Activated gamma-delta T cell treated with Interleukin-2 at 50 U/mL for 16 hours (primary cell): ENCODE measurements around the gene PDE3A.

Experiments used
- DNase-seq: peaks from one replicate; pipeline ENCODE4 v3.0.0-alpha.2; 2020

PDE3A gene

DNA sequence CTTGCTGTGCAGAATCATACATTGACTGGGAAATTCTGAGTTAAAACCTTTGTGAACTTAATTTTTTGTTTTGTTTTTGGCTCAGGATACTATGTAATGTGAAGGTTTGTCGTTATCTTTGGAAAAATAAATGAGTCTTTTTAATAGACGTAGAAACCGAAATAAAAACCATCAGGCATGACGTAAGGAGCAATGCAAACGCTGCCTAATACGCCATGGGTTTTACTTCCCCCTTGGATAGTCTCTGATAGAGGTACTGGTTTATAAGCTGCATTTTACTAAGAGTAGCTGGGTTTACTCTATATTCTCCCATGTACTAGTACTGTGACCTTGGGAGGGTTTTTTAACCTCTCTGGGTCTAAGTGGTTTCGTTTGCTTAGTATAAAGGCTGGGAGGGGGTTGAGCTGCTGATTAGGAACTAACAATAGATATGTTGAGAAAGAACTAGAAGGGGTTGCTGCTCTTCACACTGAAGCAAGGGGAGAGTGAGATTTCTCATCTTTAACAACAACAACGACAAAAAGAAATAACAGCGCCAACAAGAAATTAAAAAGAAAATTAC is 260.0 kb downstream of the PDE3A start:
- no peak for DNase-seq

DNA sequence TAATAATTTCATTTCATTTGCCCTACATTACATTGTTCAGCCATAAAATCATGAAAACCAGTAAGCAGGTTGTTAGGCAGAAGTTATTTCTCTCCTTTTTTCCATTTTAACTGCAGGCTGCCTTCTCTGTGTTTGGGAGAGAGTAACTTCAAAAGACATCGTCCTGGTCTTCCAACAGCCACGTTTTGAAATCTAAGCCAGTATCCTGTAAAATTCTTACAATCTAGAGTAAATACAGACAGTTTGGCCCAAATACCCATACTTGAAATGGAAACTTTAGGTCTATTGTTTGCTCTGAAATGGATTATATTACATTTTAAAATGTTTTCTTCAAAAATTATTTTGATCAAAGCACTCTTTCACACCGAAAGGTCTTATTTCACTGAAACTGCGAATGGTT is 260.7 kb downstream of the PDE3A start:
- no peak for DNase-seq

DNA sequence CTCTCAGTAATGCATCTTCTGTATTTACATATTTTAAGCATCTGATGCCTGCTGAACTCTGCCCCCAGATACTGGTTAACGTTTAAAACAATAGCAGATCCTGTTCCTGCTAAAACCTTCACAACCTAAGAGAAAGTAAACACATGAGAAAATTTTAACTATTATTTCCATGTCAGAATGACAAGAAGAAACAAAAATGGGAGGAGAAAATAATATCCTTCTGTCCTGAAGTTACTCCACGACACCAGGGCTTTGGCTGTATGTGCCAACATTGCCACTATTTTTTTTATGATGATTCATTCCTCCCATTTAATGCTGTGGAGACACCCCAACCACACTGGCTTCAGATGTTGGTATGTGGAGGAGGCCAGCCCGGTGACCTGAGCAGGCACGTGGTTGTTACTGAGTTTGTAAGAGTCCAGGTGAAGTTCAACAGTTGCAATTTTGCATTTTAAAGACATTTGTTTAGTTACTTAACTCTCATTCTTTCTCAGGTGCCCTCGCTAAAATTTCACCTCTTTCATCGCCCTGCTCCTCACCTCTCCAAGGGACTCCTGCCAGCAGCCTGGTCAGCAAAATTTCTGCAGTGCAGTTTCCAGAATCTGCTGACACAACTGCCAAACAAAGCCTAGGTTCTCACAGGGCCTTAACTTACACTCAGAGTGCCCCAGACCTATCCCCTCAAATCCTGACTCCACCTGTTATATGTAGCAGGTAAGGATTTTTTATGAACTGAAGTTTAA is 261.2 kb downstream of the PDE3A start:
- DNase-seq = no peak

DNA sequence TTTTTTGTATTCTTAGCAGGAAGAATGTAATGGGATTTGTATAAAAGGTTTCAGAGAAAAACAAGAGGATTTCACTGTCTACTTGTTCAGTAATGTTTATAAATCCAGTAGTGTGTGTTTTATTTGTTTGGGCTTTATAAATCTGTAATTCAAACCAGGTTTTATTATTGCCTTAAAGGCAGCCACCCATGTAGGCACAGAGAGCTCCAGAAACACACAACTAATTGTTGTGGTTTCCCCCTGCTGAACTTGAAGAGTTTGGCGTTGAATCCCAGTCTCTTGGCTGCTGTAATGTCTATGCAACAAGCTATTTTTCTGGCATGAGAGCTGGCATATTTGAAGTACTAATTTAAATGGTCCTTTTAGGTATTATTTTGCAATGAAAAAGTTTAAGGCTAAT is 263.4 kb downstream of the PDE3A start:
- DNase-seq = no peak

DNA sequence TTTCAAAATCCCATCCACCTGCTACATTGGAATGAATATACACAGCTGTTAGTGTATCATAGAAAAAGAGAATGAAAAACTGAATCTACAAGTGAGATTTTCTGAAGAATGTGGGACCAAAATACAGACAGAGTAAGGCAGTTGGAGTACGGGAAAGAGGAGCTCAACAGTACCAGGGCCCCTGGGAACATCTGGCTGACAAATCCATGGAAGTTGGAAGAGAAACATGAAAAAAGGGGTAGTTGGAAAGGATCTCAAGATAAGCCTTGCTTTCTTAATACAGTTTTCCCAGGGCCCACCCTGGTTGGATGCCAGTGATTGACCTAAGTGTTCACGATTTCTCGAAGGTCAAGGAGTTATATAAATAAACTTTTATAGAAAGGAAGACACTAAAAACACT is 272.8 kb downstream of the PDE3A start:
- no peak for DNase-seq

DNA sequence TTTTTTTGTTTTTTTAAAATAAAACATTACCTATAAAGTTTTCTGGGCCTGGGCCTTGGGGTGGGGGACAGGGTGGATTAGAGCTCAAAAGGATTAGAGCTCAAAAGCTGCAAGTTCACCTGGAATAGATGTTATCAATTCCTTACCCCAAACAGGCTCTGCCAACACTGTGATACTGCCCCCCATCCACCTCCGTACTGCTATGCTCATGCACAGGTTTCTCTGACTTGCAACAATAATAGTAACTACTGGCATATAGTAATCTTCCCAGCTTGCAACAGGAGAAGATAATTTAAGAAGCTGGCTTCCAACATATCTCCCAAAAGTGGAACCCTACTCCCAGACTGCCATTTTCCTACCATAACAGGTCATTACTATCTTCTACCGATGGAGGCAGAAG is 275.5 kb downstream of the PDE3A start:
- DNase-seq = no peak

DNA sequence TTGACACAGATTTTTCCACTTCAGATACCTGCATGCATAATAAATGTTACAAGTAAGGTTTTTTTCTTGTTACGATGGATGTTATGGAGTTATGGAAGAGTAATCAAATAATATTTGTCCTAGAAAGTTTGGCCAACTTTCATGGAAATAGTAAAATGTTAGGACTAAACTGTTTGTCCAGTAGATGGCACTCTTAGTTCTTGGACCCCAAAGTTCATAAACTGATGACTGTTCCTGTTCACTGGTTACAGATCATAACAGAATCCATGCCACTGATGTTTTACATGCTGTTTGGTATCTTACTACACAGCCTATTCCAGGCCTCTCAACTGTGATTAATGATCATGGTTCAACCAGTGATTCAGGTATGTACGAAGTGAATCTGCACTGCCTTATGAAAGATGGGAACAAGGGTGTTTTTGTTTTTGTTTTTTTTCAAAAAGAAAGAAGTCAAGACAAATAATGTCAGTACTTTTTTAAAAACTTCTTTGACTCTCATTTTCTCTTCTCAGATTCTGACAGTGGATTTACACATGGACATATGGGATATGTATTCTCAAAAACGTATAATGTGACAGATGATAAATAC is 278.0 kb downstream of the PDE3A start:
- DNase-seq = no peak

DNA sequence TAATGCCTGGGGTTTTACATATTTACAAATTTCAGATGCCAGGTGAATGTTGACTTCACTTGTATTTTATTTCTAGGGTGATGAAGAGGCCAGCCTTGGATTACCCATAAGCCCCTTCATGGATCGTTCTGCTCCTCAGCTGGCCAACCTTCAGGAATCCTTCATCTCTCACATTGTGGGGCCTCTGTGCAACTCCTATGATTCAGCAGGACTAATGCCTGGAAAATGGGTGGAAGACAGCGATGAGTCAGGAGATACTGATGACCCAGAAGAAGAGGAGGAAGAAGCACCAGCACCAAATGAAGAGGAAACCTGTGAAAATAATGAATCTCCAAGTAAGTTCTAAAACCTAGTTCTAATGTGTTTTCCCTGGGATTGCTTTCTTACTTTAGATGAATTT is 285.5 kb downstream of the PDE3A start:
- no peak for DNase-seq

DNA sequence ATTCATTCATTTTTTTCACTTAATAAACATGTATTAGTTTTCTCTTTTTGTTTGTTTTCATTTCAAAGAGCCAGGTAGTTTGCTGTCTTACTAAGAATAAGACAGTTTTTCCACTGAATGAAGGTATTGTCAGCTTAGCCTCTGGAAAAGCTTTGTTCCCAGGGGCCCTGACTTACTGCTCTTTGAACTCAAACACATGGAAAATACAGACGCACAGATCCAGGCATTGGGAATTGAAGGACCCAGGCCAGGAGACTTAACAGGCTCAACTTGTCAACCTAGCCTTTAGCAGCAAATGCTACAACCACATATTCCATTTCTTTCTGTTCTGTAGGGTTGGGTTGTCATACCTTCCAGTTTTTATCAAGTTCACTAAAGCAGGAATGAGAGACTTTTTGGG is 288.3 kb downstream of the PDE3A start:
- DNase-seq = no peak

DNA sequence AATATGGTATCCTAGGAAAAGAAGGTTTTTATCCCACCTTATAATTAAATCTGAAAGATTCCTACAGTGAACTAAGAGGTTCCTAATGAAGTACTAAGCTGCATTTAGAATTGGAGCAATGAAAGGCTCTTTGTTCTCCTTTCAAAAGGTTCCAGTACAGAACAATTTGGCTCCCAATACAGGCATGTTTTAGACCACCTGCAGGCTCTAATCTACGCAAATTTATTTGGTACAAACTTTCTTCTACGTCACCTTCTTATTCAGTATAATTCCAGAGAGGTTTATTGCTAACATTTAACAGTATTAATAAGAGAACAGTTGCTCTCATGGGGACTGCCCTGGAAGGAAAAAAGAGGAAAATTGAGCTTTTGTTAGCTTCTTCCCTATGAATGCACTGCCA is 289.2 kb downstream of the PDE3A start:
- DNase-seq = no peak

DNA sequence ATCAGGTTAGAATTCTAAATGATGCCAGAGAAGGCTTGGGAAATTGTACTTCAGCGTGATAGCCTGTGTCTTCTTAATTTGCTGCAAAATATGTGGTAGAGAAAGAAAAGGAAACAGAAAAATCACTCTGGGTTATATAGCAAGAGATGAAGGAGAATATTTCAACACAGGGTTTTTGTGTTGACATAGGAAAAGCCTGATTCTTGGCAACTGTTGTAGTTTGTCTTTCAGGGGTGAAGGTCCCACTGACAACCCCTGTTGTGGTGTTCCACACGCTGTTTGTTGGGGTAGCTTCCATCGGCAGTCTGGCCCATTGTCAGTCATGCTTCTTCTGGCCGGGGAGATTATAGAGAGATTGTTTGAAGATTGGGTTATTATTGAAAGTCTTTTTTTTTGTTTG is 313.0 kb downstream of the PDE3A start:
- no peak for DNase-seq

DNA sequence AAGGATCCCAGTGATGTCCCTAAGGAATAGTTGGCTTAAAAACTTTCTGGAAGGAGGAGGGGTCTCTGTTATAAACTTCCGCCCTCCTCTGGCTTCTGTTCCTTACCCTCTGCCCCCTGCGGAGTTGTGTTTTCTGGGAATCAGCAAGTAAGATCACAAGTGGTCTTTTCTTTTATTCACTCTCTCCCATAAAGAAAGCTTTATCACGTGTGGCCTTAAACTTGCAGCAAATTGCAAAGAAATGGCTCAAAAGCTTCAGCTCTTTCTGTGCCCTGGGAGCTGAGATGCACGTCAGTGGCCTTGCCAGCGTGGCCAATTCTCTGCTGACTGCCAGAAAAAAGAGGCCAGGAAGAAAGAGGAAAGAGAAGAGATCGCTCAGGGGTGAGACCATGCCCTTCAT is 326.9 kb downstream of the PDE3A start, which contains the start of gene SLCO1C1:
Gene SLCO1C1, plus strand, starts transcription at position 101 of the 400 bp plus-strand sequence. CDS start 4,245 bp downstream, outside the sequence.
- no peak for DNase-seq

DNA sequence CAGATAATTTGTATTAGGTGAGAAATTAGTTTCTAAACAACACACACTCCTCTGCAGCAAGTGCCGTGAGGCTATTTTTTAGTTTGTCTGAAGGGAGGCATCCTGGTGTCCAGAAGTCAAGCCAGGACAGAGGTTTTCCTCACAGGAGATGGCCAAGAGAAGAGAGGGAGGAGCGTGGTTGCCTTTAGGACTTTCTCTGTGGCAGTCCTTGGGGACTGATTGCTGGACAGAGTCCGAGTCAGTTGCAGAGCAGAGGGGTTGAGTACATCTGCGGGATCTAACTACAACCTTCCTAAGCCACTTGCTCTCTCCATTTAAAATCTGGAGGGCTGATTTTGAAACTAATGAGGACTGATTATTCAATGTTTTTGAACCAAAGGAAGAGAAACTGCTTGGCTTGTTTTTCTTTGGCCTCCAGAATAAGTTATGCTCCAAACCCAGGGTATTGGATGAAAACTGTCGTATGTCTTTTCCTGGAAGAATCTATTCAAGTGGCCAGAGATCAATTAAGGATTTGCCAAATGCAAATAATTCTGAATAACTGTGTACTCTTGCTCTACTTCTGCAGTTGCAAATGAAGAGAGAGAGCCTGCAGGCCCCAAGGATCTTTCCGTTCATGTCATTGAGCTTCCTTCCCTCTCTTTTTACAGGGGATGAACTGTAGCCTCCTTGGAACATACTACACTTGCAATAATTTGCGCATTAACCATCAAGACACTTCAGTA is 328.0 kb downstream of the PDE3A start:
- no peak for DNase-seq

DNA sequence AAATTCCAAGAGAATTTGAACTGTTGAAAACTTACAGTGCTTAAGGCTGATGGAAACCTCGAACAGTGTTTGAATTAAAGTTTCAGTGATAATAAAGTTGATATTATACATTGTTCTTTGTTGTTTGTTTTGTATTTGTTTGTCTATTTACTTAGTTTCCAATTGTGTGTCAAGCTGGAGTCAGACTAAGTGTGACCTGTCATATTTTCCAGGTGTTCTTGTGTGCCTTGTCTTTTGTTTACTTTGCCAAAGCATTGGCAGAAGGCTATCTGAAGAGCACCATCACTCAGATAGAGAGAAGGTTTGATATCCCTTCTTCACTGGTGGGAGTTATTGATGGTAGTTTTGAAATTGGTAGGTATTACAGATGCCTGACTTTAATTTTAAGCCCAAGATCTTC is 332.8 kb downstream of the PDE3A start:
- DNase-seq = no peak

DNA sequence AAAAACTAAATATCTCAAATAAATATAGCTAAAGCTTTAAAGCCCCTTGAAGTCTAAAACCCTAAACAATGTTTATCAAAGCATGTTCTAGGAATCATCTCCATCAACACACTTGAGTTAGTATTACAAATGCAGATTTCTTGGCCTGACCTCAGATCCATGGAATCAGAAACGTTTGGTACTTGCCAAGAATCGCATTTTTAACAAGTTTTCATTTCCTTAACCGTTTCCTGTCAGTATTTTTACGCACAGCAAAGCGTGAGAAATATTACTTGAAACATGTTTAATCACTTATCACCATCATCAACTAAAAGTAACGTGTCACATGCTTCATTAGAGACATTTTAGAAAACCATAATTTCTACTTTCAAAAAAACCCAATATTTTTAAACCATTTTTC is 336.5 kb downstream of the PDE3A start:
- DNase-seq = no peak

DNA sequence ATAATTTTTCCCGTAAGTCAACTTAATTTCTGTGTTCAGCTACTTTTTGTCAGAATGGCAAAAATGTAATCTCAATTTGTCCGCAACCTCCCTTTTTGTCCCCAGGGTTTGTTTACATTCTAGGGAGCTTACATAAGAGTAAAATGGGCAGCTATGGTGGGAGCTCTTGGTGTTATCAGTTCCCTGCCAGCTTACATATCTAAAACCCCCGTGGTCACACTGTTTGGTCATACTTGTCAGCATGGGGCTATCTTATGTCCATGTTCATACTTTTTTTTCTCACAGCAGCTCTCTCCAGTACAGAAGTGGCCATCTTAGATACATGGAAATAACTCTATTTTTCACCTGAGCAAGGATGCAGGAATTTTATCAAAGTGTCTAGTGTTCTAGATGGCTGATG is 343.5 kb downstream of the PDE3A start:
- no peak for DNase-seq

DNA sequence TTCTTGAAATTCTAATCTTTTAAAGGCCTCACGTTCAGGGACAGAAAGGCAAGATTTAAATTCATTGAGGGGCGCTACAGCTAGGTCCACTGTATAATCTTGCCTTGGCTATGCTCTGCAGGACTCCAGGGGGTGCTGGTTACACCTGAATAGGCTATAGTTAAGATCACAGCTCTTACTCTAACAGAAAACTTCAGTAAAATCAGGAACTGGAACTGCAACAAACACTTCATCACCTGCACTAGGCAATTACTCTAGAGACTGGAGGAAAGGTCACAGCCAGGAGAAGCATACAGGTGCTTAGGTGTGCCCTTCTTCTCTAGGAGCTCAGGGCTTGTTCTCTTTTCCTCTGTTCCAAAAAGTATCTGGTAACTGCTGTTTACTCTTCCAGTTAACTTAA is 347.7 kb downstream of the PDE3A start:
- DNase-seq = no peak

DNA sequence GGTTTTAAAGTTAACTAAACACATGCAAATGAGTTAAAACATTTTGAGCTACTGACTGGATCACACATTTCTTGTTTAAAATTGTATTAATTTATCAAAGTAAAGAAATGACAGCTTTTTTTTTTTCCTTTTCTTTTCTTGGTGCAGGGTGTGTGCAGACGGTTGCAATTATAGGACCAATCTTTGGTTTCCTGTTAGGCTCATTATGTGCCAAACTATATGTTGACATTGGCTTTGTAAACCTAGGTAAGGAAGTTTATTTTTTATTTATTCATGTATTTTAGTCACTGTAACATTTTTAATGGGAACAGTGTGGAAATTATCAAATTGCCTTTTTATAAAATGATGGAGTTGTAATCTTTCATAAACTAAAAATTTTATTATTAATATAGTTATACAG is 348.6 kb downstream of the PDE3A start:
- DNase-seq = no peak

DNA sequence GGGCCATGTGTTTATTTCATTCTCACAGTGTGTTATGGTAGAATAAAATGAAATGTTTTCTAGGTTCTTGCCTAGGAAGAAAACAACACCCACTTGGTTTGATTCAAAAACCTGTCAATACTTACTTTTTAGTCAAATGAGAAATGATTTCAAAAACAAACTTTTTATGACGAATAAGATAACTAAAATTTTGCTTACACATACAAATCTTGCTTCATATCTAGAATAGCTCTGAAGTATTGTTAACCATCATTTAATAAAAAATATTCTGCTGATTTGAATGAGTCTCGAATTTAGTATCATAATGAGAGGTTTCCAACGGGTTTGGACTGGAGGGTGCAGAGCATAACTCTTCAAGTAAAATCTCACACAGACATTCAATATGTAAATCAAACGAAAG is 350.0 kb downstream of the PDE3A start:
- DNase-seq = no peak

DNA sequence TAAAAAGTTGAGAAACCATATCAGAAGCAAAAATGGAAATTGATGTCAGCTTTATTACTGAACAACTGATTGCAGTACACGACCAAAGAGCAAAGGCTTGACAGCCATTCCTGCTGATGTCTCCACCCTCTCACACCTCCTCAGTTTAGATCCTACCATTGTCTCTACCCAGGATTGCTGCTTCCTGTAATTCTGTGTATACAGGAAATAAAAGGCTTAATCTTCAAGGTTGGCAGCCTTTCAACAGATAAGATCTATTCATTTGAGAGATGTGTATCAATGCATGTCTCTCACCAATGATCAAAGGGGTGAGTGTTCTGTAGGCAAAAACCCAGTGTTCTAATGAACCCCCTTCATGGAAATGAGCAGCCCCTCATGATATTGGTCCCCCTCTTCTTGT is 353.8 kb downstream of the PDE3A start:
- DNase-seq = no peak

DNA sequence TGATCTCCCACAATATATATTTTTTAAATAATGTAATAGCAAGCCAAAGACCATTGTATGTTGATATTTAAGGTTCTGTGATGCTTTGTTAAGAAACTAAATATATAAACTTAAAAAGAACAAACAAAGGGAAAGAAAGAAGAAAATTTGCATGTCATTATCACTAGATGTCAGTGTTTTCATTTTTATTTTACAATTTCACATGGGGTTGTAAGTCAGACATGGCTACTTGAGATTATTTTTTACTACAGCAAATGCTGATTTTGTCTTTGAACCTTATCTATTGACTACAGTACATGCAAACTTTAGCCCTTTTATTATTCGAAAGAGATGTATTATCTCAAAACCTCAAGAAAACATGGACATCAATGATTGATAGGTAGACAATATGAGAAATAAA is 362.9 kb downstream of the PDE3A start:
- no peak for DNase-seq
